Central memory CD4-positive, alpha-beta T cell (primary cell): ENCODE measurements around the gene IGF2.

Experiments used
- DNase-seq: peaks from one replicate; pipeline ENCODE4 v3.0.0; 2022

IGF2 gene

DNA sequence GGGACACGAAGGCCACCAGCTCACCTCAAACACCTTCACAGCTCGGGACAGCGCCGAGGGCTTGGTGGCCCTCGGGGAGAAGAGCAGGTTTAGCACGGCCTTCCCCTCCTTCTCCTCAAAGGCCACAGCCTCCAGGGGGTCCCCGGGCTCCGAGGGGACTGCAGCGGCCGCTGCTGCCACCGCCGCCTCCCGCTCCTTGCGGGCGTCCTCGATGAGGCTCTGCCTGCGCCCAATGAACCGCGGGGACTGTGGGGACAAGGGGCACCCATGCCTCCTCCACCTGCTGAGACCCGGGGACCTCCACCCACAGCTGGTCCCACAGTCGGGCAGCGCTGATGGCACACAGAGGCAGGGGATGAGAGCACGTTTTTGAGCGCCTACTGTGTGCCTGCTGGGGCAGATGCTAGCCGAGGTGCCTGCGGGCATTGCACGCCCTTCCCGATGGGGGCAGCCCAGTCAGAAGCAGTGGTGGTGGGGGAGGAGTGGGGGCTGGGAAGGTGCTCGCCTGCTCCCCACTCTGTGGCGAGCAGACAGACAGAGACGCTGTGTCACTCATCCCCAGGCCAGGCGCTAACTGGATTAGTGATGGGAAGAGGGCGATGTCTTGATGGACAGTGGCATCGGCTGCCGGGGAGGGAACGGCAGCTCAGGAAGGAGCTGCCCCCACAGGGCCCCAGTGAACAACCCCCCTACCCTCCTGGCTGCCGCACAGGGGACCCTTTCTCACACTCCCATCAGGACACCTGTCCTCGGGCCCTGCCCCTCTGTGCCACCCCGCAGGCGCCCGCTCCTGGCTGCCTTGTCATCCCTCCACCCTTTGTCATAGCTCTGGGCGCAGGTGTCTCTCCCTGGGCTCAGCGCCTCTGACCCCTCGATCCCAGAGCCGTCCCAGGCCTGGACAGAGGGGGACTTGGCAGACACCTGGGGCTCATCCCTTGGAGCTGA is 30.7 kb upstream of the IGF2 start:
- DNase-seq = no peak

DNA sequence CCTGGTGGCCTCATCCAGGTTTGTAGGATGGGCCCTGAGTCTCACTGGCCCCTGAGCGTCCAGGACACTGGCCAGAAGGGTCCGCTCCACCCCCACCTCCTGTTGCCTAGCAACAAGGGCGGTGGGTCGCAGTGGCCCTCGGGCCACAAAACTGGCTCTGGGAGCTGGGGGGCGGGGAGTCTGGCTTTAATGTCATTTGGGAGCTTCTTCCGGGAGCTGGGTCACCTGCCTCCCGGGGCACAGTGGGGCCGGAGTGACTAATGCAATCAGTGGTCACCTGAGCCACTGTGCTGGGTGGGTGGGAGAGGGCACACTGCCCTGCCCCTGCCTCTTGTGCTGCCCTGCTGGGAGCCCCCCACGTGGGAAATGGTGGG is 29.8 kb upstream of the IGF2 start:
- no peak for DNase-seq

DNA sequence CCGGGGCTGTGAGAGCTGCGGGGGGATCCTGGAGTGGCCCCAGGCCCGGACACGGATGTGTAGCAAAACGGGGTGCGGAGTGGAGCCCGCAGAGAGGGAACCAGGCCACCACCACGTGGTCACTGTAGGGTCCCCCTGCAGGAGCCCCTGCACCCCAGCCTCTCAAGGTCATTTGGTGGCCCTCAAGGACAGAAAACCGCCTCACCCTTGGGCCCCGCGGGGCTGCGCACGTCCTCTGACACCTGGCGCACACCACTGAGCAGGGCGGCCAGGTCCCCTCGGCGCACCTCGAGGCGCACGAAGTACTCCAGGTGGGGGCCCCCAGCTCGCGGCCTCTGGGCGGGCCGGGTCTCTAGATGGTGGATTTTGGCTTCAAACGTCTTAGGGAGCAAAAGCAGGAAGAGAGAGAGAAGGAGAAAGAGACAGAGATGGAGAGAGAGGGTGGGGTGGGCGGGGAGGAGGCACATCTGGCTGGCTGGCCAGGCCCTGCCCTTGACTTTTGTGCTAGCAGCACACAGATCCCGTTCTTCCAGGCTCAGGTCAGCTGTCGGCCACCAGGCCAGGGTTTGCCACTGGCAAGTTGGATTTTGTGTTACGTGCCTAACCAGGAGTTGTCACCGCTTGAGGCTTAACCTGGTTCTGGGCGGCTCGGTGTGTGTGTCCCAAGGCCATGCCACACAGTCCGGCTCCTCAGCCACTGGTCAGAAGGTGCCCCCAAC is 29.3 kb upstream of the IGF2 start:
- no peak for DNase-seq

GRCh38 chr11:2167141-2168045 is 28.2 kb upstream of the IGF2 start:
- DNase-seq = no peak

DNA sequence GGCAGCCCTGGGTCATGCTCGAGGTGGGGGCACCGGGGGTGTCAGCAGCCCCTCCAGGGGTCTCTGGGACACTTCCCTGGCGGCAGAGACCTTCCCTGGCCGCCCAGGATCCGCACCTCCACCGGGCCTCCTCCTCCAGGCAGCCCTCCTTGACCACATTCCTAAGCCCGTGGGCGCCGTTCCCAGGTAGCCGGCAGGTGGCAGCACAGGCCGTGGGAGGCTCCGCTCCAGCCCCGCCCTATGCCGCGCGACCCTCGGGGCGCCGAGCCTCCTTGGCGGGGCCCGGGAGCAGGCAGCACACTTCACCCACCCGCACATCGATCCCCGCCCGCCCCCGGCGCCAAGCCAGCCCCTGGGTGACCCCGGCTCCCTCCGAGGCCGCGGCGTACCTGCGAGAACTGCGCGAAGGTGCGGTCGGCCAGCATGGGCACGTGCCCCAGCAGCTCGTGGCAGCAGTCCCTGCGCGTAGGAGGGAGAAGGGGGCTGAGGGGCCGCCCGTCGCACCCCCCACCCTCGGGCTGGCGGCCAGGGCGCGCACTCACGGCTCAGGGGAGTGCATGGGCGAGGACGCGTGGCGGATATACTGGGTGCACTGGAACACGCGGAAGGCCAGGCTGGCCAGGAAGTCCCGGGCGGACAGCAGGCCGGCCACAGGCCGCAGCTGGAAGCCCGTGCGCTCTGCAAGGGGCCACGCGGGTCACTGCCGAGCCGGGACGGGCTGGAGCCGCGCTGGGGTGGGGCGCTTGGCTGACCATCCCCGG is 27.1 kb upstream of the IGF2 start:
- peak; percentile 21 for DNase-seq

GRCh38 chr11:2165571-2165970 is 26.4 kb upstream of the IGF2 start:
- DNase-seq = no peak

- DNase-seq = no peak
Observed at GRCh38 chr11:2164861-2165555, 25.8 kb upstream of the IGF2 start.

DNA sequence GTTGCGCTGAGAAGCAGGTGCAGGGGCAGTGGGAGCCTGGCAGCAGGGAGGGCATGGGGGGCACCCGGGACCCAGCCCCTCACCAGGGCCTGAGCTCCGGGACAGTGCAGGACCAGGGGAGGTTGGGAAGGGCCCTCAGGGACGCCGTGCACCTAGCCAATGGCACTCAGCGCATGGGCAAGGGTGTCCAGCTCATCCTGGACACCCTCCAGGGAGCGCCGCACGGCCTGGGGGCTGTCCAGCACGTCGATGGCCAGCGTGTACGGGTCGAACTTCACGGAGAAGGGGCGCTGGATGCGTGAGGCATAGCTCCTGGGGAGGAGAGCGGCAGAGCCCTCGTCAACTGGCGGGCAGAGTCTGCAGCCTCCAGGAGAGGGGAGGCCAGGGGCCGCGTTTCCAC is 24.9 kb upstream of the IGF2 start:
- no peak for DNase-seq

DNA sequence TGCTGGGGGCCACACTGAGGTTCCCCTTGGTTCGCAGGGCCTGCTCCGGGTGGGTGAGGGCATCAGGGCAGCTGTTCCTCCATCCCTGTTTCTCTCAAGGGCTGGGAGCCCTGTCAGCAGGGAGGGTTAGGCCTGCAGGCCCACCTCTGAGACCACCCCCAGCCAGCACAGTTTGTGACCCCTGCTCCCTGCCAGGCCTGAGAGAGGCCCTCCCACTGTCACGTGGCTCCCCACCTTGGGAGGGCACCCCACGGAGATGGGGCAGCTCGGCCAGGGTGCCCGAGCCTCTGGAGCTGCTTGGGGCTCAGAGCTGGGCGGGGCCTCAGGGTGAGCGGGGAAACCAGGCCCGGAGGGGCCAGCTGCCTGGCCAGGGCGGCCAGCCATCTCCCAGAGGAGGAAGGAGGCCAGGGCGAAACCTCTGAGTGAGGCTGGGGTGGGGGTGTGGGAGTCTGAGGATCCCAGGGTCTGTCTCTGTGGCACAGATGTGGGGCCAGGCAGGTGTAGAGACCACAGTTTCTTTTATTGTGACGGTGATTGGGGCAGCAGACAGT is 24.3 kb upstream of the IGF2 start:
- DNase-seq = no peak

DNA sequence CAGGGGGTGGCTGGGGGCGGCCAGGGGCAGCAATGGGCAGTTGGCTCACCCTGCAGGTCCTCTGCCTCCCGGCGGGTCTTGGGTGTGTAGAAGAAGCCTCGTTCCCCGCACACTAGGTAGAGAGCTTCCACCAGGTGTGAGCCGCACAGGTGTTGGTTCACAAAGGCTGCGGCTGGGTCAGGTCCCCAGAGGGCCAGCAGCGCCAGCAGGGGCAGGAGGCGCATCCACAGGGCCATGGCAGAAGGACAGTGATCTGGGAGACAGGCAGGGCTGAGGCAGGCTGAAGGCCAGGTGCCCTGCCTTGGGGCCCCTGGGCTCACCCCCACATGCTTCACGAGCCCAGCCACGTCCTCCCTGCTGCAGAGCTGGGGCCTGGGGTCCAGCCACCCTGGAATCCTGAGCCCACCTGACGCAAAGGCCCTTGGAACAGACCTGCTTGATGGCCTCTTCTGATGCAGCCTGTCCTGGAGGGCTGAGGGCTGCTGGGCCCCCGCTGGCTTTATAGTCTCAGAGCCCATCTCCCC is 21.6 kb upstream of the IGF2 start, which contains the start of gene INS:
Gene INS, minus strand, starts transcription at position 474 of the 524 bp plus-strand sequence. Its CDS starts 238 bp downstream, at position 236.
- DNase-seq = no peak

GRCh38 chr11:2159536-2160413 is 20.6 kb upstream of the IGF2 start:
- no peak for DNase-seq

- no peak for DNase-seq
Observed at GRCh38 chr11:2158966-2159365, 19.8 kb upstream of the IGF2 start.

- no peak for DNase-seq
Observed at GRCh38 chr11:2158296-2158737, 19.1 kb upstream of the IGF2 start.

- no peak for DNase-seq
Observed at GRCh38 chr11:2157294-2158040, 18.3 kb upstream of the IGF2 start.

GRCh38 chr11:2156416-2157182 is 17.4 kb upstream of the IGF2 start:
- peak; percentile 16 for DNase-seq

DNA sequence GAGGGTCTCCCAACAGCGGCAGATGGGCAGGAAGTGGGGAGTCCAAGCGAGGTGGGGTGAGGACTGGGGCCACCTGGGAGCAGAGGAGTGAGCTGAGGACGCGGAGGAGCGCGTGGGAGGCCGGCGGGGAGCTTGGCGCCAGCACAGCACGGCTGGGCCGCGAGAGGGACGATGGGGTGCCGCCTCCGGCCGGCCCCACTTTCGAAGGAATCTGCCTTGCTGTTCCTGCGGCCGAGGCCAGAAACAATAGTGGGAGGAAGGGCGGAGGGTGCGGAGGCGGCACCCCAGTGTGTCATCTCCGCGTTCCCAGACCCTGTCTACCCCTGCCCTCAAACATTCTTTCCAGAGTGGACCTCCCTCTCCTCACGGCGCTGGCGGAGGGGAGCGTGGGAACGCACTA is 16.3 kb upstream of the IGF2 start:
- no peak for DNase-seq

GRCh38 chr11:2154889-2155288 is 15.7 kb upstream of the IGF2 start:
- DNase-seq = no peak

DNA sequence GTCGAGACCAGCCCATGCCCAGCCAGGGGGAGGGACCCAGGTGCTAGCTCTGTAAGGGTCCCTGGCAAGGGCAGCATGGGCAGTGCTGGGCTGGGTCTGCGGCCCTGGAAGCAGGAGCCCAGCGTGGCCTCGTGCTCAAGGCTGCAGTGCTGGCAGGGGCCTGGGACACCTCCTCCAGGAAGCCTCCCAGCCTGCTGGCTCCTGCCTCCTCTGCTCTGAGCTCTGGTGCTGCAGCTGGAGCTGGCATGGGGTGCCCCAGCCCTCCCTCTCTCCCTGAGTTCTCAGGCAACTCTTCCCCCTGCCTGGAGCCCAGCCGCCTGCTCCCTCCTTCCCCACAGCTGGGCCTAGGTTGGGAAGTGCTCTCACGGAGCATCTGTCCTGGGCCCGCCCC is 15.0 kb upstream of the IGF2 start:
- no peak for DNase-seq
